PC-3 (cell line): ENCODE measurements around the gene SLC9A9.

Experiments used
- CTCF ChIP-seq: fragments of 300-600 bp; sonication (generic); conservative IDR thresholded peaks from 2 replicates; pipeline ENCODE4 v1.5.1; 2017; ENCODE audit warnings: antibody characterized with exemption, low read depth, mild to moderate bottlenecking, low read length
- EZH2 ChIP-seq: fragments of 300-600 bp; sonication (generic); IDR thresholded peaks from one replicate; pipeline ENCODE4 v1.6.1; 2017; ENCODE audit warnings: antibody characterized with exemption, mild to moderate bottlenecking, low read length; ENCODE audit not compliant: unreplicated experiment
- EZH2phosphoT487 ChIP-seq: fragments of 300-600 bp; sonication (generic); IDR thresholded peaks from 2 replicates; pipeline ENCODE4 v1.6.1; 2018; ENCODE audit warnings: mild to moderate bottlenecking, antibody characterized with exemption, low read length, borderline replicate concordance

DNA sequence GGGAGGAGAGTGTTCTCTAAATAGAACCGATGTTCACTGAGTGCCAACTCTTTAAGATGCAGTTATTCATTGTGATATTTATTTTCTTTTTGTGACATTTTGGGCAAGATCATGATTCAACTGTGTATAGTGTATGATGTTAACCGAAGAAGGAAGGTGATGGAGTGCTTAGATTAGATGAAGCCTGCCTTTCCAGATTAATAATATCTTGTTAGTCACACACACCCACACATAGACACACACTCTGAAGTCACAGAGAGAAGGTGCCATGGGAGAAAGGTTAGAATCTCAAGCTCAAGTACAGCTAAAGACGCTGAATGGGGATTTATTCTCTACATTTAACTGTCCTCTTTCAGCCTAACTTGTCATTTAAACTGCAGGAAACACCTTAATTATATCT is 77.0 kb downstream of the SLC9A9 start:
- TF ChIP-seq EZH2phosphoT487 (no peak), CTCF (no peak), EZH2 (no peak)
